Stimulated activated CD4-positive, alpha-beta T cell treated with anti-CD3 and anti-CD28 coated beads, Interleukin-4, amount 100 ng/mL, for 4 hours (primary cell): Measurements from ENCODE around the gene PALLD.
"Not testable (repeated sequence)": the region's sequence is repeated elsewhere in the genome, so short reads cannot be mapped to it uniquely, and the experiment has no call there.

Source experiments
- DNase-seq, 2 experiments: peaks; one replicate each; pipeline ENCODE4 v3.0.0-alpha.2; 2020

The PALLD gene

DNA sequence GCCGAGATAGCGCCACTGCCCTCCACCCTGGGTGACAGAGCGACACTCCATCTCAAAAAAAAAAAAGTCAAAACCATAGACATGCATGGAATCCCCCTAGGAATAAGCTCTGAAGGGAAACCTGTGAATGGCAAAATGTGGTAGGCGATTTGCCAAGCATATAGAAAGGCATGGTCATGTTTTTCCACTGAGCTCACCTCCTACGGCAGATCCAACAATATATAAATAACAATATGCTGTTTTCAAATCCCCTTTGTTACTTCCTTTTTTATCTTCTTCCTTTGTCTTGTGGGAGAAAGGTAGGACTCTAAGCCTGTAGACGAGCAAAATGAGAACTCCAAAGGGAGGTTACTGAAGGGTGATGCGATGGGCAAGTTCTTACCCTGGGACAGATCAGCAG is 219.0 kb downstream of the PALLD start:
- no peak for DNase-seq

DNA sequence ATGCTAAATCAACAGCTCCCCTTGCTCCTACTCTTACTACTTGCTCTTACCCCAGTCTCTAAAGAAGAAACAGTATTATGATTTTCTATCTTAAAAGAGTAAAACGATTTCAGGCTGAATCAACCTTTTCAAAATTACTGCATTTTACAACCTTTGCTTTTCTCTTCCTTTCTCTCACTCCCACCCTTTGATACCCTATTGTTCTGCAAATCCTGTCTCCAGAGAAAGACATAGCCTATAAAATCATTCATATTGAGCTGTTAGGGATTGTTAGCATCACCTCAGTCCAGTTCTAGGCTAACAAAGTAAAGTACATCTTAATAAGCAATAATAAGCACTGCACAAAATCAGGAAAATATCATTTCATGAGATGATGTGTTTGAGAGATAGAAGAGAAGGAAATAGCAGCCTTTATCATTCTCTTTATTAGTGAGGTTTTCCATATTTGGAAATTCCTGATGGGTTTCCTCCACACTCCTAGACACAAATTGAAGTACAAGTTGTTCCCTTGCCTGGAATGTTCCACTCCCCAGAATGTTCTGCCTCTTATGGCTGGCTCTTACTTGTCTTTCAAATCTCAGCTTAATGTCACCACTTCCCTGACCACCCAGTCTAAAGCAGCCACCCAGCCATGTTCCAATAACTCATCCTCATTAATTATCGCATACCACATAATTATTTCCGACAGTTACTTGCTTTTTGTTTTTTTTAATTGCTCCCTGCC is 219.7 kb downstream of the PALLD start:
- DNase-seq, result no peak

DNA sequence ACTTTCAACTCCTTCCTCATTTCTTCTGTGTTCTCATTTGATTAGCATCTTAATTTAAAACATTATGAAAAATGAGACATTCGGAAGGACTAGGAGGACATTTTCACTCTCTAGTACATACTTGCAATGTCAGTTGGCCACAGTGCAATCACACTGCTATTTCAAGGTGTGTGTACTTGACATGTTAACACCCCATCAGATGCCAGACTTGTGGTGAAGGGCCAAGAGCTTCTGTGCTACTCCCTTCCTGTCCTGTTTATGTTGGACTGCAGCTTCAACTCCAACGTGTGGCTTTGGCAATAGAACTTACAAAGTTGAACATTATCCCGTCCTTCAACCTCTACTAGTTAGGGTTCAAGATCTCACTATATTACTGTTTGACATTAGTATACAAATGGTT is 221.0 kb downstream of the PALLD start:
- DNase-seq, result no peak

DNA sequence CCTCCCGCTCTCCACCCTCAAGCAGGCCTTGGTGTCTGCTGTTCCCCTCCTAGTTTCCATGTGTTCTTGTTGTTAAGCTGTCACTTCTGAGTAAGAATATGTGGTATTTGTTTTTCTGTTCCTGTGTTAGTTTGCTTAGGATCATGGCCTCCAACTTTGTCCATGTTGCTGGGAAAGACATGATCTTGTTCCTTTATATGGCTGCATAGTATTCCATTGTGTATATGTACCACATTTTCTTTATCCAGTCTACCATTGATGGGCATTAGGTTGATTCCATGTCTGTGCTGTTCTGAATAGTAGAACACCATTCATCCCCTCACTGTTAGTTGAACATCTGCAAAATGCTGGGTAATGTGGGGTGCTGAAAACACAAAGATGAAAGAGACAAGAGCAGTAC is 222.9 kb downstream of the PALLD start:
- no peak for DNase-seq

DNA sequence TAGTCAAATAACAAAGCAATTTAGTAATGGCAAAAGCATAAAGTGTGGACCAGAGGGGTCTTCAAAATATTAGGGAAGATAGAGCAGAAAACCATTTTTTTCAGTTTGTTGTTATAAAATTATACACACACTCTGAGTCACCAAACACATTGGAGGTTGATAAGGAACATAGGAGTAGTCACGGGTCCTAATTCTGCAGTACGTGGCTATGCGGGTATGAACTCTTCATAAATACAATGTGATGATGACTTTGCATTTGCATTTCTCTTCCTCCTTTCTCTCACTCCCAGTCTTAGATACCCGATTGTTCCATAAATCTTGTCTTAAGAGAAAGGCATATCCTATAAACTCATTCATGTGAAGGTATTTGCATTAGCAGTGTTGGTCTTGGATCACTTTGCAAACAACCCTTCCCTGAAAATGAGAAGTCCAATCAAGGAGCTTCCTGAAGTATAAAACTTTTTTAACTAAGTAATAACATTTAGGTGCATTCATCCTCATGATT is 223.6 kb downstream of the PALLD start:
- DNase-seq, result no peak

DNA sequence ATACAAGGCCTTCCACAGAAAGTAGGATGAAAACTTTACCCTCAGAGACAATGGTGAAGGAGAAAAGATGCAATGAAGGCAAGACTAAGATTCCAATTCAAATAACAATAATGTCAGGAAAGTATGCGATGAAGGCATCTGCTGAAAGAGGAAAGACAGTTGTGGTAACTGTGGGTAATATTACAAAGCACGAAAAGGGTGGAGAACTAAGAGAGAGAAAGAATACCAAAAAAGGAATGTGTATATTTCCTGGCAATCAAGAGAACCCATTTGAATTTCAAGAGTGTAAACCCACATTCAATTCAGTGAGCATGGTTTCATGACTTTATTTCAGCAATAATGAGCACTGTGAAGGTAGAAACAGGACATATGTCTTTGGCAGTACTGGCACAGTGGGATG is 225.5 kb downstream of the PALLD start:
- DNase-seq, result no peak

DNA sequence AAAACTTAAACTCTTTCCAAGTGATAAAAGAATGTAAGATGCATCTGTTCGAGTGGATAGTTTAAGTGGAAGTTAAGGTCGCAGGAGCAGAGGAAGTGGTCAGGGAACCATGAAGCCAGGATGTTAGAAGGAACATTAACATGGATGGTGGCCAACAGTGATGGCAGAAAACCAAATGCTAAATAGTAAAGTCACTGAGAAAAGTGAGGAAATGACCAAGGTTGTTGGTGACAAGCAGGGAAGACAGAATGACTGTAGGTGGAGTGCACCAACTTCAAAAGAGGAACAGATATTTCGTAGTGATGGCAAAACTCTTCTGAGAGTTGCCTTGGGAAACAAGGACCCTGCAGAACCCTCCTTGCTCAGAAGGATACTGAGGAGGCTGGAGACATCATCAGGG is 226.2 kb downstream of the PALLD start:
- DNase-seq, result no peak

DNA sequence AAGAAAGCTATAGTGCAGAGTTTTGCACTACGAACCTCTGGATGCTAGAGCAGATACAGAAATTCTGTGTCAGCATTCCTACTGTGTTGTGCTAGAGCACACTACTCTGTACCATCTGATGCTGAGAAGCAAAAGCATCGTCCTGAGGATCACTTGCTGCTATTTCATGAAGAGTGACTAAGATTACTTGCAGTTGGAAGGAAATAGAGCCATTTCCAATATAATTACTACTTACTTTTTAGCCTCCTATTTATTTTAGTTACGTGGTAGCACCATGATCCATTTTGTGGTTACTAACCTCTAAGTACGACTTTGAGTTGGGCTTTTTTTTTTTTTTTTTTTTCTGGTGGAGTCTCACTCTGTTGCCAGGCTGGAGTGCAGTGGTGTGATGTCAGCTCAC is 226.7 kb downstream of the PALLD start:
- DNase-seq, result no peak

DNA sequence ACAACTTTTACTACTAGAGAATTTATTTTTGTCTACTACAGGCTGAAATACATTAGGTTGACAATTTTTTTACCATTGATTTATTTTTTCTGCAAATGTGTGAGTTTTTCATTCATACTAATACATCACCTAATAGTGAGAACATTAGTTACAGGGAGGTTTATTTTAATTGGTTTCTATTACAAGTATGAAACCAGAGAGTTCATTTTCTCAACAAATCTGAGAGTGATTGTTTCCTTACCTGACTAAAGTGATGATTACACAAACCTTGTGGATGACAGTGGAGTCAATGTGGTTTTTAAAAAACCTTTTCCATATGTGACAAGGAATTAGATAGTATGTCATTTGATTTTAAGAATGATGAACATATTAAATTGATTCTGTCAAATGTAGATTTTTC is 227.4 kb downstream of the PALLD start:
- DNase-seq, result no peak

DNA sequence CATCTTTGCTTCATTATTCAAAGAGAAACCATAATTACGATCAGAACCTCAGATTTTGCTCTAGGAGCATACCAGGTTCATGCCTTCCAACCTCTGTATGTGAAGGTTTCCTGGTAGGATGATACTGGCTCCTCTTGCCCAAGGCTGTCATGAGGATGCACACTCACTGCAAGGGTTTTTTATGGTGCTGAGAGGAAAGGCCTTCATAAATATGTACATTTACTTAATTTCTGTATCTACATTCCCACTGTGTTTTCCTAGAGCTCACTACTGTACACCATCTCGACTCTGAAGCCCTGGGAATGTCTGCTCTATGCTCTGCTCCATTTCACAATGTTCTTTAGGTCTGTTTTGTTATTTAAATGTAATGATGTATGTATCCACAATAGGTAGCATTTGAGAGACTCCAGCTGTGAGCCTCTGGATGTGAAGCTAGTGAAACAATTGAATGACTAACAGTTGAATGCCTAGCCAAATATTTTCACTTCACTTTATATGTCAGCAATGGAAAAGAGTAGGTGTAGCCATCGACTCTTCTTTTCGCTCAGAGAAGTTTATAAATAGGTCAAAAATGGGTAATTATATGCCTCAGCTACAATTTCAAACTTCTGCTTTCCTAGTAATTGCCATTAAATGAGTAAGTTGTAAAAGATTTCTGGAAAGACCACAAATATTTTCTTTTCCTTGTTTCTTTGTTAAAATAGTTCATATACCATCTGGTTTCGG is 228.0 kb downstream of the PALLD start:
- no peak for DNase-seq

DNA sequence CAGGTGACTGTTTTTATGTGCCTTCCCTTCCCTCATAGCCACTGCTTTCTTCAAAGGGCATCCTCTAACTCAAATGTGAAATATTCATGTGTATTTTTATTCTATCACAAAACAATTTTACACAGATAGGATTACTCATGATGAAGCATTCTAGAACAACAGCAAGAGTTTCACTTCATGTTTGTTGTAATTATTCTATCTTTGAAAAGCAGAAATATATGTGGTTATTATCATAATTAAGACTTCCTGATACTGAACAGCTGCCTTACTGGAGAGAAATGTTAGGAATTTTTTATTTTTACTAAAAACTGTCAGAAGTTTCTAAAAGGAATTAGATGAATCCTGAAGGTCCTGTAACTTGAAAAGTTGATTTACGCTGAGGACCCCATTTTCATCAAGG is 229.1 kb downstream of the PALLD start:
- DNase-seq, result no peak

DNA sequence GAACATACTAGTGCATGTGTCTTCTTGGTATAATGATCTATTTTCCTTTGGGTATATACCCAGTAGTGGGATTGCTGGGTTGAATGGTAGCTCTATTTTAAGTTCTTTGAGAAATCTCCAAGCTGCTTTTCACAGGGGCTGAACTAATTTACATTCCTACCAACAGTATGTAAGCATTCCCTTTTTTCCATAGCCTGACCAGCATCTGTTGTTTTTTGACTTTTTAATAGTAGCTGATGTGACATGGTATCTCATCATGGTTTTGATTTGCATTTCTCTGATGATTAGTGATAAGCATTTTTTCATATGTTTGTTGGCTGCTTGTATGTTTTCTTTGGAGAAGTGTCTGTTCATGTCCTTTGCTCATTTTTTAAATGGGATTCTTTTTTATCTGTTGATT is 230.3 kb downstream of the PALLD start:
- DNase-seq, result not testable (repeated sequence)

DNA sequence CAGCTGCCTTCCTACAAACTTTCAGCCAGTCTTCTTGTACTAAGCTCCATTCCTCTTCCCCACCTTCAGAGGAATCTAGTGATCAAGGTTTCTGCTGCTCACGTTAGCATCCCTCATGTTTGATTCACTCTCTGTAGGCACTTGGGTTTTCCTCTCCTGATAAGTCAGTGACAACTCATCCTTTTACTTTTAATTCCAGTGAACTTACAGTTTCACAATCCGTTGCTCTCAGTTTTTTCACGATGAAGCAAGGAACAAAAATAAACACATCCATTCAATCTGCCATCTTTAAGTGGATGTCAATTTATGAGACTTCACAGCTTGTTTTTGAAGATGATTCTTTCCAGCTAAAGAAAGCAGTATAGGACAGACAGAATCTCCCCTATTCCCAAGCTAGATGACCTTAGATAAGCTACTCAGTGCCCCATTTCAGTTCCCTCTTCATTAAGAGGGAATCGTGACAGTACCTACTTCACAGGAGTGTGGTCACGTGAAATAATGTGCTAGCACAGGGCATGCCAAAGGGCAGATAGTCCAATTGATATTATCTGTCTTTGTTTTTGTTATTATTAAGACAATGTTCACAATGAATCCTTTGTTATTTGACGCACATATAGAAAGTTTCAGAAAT is 234.3 kb downstream of the PALLD start:
- no peak for DNase-seq

DNA sequence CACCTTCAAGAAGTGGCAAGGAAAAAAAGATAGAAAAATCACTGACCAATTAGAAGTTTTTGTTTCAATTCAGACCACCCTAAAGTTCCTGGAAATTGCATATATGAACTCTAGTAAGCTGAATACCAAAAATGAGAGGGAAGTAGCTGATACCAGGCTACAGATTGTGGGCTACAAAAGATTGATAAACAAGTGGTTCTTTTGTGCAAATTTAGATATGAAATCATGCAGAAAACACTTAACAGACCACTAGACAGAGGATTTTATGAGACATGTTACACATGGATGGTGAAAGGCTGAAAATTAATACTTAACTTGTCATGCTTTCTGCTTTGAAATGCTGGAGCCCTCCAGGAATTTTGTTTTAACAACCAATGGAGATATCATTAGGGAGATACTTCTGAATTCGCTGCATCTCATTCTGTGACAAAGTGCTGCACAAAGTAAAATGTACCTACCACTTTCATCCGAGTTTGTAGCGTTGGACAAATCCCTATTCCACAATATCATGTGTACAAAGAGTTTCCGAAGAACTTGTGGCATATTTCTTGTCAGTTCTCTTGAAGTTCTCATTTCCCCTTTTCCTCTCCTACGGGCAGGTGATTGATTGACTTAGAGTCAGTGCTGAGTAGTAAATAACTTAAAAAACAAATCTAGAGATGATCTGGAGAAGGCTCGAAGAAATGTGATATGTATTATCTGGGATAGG is 235.0 kb downstream of the PALLD start:
- no peak for DNase-seq

DNA sequence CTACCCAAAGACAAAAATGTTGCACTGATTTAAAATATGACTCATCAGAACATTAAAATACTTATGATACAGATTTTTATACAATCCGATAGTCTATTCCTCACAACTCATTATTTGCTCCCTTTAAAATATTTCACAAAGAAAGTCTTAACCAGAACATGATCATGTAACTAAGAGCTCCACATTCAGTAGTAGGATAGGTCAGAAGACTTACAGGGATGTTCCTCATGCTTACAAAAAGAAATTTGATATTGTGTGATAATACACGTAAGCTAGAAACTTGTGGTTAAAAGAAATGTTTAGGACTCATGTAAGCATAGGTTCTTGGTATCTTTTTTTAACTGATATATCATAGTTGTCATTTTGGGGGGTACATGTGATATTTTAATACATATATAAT is 235.9 kb downstream of the PALLD start:
- DNase-seq, result no peak

DNA sequence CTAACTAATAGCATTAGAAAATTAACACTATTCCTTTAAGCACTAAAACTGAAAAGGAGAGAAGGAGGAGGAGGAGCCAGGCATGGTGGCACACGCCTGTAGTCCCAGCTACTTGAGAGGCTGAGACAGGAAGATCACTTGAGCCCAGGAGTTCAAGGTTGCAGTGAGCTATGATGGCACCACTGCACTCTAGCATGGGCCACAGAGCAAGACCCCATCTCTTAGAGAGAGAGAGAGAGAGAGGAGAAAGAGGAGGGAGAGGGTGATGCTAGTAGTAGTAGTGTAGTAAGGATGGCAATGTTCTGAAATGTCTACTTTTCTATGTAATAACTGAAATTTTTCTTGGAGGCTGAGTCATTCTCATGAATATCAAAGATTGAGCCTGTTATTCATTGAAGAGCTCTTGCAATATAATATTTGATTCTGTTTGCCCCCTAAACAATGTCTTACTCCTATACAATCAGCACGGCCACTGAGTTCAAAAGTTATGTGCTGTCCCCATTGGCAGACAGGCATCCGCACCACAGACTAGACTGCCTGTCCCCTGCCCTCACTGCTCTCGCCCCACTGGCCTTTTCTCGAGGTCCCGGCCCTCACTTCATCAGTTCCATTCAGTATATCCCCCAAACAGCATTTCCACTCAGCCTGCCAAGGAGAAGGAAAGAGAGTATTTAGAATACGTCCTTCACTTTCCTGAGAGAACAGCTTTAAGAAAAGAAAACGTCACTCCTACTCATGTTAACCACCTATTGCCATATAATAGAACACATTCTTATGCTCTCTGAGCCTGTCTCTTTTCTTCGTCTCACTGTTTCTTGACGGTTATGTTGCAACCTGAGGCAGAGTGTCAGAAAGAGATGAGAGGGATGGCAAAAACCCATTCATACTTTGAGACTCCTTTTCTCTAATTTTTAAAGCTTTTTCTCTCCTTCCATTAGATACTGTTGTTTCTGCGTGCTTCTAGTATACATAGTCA is 238.1 kb downstream of the PALLD start:
- DNase-seq, result no peak

DNA sequence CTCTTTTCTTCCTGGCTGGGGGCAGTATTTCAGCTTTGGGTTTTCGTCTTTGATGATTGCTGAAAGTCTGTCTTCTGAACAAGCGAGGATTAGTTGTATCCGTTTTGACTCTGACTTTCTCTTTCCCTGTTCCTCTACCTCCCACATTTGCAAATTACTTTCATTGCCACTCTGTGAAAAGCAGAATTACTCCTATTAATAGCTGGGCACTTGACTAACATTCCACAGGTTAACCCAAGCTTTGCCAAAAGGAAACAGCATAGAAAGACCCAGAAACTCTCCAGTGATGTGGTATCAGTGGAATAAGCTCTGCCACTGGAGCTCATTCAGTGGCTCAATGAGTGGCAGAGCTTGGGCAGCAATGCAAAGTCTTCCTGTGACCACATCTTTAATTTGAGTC is 238.9 kb downstream of the PALLD start:
- no peak for DNase-seq

DNA sequence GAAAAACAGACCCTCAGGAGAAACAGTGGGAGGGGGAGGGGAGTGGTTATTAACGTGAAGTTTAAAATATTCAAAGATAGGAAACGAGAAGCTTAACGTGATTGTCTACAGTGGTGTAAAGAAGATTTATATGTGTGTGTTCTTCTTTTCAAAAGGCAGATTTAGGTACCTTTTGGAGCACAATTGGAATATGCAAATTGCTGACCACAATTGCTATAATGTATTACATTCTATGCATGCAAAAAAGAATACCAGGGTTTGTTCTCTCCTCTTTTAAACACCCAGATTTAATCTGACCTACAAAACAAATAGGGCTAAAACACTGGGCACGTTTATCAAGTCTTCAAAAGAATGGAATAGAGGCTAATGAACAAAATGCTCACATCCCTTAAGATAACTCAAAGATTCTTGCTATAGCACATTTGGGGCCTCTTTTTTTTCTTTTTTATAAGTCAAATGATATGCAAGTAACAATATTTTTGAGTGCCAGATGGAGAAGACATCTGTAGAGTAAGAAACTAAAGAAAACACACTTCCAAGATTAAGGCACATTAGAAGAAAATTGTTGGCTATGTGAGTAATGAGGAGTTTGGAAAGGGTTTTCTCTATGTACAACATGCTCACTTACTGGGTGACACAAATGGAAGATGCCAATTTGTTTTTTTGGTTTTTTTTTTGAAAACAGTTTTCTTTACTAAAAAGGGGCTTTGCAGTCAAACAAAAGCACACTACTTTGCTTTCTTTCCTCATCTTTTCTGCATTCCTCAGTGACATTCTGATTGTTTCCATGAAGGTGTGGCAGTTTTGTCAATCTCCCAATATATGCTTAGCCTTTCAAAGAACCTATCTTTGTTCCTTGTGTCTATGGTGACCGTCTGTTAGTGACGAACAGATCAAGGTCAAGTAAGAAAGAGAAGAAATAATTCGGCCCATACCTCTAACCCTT is 240.3 kb downstream of the PALLD start:
- DNase-seq, result no peak

DNA sequence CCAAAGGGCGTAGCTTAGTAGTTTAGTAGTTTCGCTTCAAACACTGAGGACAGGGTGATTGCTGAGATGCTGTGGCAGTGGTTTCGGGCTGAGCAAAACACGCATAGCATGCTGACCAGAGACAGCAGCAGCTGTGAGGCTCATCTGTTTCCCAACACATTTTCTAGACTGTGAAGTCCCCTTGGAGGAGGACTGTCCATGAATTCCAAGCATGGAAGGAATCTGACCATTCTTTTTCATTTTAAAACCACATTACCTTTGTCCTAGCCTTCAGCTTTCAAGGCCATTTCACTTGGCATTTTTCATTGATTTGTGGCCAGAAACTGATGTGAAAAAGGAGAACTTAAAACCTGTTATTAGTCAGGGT is 240.9 kb downstream of the PALLD start:
- DNase-seq, result no peak

DNA sequence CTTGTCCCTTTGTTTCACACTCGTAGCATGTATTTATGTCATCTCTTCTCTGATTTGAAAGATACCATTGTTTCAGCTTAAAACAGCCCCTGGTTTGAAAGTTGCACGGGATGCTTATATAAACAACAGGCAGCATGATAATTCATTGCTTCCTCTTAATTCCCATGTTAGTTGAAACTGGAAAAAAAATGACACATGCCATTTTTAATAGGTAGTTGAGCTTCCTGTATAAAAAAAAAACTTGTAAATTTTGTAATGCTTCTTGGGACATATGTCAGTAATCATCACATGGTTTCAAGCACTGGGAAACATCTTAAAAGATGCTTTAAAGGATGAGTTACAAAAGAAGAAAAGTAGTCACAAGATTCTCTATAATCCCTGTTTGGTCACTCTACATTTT is 243.0 kb downstream of the PALLD start:
- no peak for DNase-seq

DNA sequence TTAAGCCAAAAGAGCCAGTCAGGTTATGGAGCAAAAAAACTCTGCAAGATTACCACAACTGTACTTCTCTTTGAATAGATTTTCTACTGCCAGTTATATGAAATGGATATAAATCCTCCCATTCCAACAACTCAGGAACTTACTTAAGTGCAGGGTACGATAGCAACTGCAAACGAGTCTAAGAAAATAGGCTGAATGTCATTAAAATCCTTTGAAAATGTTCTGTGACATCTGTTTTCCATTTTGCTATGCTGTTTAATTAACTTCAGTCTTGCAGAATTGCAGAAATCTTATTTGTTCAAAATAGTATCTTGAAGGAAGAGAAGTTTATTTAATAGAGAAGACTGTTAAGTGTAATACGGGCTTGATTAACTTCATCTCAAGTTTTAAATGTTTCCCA is 243.8 kb downstream of the PALLD start:
- DNase-seq, result no peak
